AG09319 (cell line): ENCODE measurements around the gene ULK1.

Source experiments
- DNase-seq: peaks from one replicate; pipeline ENCODE4 v3.0.0-alpha.2; 2010; ENCODE audit warnings: low read depth; ENCODE audit errors: extremely low read depth
- TF ChIP-seq, protein P1 (sequence below): IDR thresholded peaks from 2 replicates; pipeline ENCODE4 v1.5.1; 2011; ENCODE audit warnings: low read depth, mild to moderate bottlenecking, inconsistent platforms, low read length, moderate library complexity

Gene ULK1

DNA sequence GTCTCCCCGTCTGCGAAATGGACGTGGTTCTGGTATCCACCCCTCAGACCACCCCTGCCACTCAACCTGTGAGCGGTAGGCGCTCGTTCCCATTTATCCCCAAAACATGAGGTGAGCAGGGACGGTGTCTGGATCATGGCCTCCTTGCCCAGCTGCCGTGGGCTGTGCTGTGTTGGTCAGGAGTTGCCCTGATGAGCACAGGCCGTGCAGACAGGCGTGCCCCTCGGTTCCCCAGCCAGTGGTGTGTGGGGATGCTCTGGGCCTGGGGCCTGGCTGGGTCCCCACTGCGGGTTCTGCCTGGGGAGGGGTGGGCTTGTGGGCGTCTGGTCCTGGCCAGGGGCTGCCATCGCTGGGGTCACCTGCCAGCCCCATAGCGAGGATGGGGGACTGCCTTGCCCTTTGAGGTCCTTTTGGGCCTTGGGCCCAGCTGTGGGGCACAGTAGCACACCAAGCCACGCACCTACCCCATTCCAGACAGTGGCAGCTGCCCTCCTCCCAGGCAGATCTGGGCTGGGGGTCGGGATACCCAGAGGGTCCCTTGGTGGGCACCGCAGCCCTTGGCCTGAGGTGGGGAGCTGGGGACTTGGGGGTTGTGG, 23.4 kb downstream of the ULK1 start:
- no peak for DNase-seq
- TF ChIP-seq, protein P1, sequence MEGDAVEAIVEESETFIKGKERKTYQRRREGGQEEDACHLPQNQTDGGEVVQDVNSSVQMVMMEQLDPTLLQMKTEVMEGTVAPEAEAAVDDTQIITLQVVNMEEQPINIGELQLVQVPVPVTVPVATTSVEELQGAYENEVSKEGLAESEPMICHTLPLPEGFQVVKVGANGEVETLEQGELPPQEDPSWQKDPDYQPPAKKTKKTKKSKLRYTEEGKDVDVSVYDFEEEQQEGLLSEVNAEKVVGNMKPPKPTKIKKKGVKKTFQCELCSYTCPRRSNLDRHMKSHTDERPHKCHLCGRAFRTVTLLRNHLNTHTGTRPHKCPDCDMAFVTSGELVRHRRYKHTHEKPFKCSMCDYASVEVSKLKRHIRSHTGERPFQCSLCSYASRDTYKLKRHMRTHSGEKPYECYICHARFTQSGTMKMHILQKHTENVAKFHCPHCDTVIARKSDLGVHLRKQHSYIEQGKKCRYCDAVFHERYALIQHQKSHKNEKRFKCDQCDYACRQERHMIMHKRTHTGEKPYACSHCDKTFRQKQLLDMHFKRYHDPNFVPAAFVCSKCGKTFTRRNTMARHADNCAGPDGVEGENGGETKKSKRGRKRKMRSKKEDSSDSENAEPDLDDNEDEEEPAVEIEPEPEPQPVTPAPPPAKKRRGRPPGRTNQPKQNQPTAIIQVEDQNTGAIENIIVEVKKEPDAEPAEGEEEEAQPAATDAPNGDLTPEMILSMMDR: no peak

DNA sequence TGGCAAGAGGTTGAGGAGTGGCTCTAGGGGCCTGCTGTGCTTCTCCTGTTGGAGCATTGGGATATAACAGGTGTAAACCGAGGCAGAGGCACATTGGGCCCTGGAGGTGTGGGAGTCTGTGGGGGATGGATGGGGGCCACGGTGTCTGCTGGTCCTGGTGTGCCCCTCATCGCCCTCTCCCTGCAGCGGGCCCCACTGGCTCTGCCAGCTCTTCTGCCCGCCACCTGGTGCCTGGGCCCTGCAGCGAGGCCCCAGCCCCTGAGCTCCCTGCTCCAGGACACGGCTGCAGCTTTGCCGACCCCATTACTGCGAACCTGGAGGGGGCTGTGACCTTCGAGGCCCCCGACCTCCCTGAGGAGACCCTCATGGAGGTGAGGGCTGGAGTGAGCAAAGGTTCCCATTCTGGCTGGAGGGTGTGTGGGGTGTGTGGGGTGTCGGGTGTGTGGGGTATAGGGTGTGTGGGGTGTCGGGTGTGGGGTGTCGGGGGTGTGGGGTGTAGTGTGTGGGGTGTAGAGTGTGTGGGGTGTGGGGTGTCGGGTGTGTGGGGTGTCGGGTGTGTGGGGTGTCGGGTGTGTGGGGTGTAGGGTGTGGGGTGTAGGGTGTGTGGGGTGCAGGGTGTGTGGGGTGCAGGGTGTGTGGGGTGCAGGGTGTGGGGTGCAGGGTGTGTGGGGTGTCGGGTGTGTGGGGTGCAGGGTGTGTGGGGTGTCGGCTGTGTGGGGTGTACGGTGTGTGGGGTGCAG, 24.1 kb downstream of the ULK1 start:
- no peak for DNase-seq
- TF ChIP-seq, protein P1: no peak

GRCh38 chr12:131919051-131919347, 24.6 kb downstream of the ULK1 start:
- TF ChIP-seq, protein P1: no peak
- DNase-seq: no peak

- no peak for DNase-seq
- TF ChIP-seq, protein P1: no peak
These were observed 25.1 kb downstream of the ULK1 start for GRCh38 chr12:131919366-131920156.

DNA sequence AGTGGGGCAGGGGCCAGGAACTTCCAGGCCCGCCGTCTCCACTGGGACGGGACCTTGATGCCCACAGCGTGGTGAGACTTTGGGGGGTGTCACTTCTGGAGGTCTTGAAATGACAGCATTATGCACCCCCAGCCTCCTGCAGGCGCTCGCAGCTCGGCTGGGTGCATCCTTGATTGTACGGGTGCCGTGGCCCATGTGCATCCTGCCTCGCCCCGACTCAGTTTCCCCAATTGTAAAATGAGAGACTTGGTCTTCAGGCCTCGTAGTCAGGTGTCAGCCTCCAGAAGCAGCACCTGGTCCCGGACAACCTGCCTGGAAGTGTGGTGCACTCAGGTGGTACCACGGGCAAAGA, 25.7 kb downstream of the ULK1 start:
- TF ChIP-seq, protein P1: no peak

DNA sequence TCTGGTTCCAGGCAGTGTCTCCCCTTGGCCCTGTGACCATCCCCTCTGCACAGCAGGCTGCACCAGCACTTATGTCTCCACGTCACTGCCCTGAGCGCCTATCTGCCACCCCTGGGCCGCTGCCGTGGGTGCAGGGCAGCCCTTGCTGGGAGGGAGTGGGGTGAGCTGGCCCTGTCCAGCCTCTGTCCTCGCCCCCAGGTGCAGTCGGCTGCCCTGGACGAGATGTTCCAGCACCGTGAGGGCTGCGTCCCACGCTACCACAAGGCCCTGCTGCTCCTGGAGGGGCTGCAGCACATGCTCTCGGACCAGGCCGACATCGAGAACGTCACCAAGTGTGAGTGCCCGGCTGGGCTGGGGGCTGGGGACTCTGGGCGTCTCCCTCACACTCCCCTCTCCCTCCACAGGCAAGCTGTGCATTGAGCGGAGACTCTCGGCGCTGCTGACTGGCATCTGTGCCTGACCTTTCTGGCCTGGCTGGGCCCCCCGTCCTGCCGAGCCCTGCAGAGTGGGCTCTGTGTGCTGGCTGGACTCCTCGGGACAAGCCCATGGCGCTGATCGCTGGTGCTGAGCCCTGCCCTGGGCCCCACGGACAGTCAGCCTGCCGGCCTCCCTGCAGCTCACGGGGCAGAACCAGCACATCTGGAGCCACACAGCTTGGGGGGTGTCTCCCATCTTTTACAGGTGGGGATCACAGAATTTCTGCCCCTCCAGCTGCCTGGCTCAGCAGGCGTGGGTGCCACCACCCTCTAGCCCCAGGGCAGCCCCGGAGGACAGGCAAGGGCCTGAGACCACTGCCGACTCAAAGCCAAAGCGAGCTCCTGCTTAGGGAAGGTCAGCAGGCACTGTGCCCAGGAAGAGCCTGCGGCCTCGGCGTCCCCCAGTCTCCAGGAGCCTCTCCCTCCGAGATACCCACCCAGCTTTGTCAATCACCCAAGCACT, 26.7 kb downstream of the ULK1 start:
- no peak for DNase-seq
- TF ChIP-seq, protein P1: no peak

More for the DNA sequence above, 25.7 kb downstream of the ULK1 start:
- no peak for DNase-seq
